ENCODE results near the gene BTLA. TPM values are rescaled to one million over a fixed set of nuclear protein-coding genes. Genes with fewer than 3 reads are reported as not detected.

BTLA gene
- total and polyA plus RNA-seq, 4 donors: 0.30 to 2.0 (median 0.56) TPM

DNA sequence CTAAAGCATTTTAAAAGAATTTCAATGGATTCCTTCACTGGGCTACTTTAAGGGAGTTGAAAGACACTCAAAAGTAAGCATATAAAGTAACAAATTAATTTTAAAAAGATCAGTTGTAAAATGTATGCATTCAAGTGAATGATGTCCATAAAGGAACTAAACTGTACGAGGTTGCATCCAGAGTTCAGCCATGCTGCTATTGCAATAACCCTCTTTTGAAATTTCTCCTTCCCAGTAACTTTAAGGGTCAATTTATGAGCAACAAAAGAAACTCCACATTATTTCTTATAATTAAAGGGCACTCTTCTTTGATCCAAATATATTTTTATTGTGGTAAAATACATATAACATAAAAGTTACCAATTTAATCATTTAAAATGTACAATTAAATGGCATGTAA, 22.9 kb downstream of the BTLA start:
- H3K27me3 ChIP-seq (ENCODE audit: control insufficient read depth in 3 of 3, insufficient read depth in 3 of 3, low read length in 2 of 3): no peaks in the 10 kb centered on the region
- H3K36me3 ChIP-seq (ENCODE audit: control insufficient read depth in 4 of 4, insufficient read depth in 4 of 4, low read length in 4 of 4): no peaks in the 10 kb centered on the region
- H3K9ac ChIP-seq (ENCODE audit: insufficient read depth in 1 of 2, low read length in 2 of 2): no peak overlapping the region
- TF ChIP-seq, protein P1, sequence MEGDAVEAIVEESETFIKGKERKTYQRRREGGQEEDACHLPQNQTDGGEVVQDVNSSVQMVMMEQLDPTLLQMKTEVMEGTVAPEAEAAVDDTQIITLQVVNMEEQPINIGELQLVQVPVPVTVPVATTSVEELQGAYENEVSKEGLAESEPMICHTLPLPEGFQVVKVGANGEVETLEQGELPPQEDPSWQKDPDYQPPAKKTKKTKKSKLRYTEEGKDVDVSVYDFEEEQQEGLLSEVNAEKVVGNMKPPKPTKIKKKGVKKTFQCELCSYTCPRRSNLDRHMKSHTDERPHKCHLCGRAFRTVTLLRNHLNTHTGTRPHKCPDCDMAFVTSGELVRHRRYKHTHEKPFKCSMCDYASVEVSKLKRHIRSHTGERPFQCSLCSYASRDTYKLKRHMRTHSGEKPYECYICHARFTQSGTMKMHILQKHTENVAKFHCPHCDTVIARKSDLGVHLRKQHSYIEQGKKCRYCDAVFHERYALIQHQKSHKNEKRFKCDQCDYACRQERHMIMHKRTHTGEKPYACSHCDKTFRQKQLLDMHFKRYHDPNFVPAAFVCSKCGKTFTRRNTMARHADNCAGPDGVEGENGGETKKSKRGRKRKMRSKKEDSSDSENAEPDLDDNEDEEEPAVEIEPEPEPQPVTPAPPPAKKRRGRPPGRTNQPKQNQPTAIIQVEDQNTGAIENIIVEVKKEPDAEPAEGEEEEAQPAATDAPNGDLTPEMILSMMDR (IDR thresholded peaks at IDR 0.05; ENCODE audit: control extremely low read depth, extremely low read depth): no peak
- no peak for ATAC-seq (ENCODE audit: insufficient read depth, low FRiP score)
- peaks cover 0 to 15% (median 1%) of the 10 kb centered on the region in 5 donors for H3K4me1 ChIP-seq (ENCODE audit: control insufficient read depth in 5 of 5, insufficient read depth in 5 of 5, low read length in 5 of 5)
- WGBS, 2 donors: 49 to 77% methylated on average over 1 of the region's 1 CpG
- DNase-seq: no peak
- no peak overlapping the region for H3K4me3 ChIP-seq
- no peak overlapping the region for H3K27ac ChIP-seq (ENCODE audit: low read depth in 1 of 2, low read length in 1 of 2)
- peaks cover 0 to 3% (median 0%) of the 10 kb centered on the region in 4 donors for H3K9me3 ChIP-seq (ENCODE audit: control insufficient read depth in 4 of 4, insufficient read depth in 3 of 4, low read length in 3 of 4)

DNA sequence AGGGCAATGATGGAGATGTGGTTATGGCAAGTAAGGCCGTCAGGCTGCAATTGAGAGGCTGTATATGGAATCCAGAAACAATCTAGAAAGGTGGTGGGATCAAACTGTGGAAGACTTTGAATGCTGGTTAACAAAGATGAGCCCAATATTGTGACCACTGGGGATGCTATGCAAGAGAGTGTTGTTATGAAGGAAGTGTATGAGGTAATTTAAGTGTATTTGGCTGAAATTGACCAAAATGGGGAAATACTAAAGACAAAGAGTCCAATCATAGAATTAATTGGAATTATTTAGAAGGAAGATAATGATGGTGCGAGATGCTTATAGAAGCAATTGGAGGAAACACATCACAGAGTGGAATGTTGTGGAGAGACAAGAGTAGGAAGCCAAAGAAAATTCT, 24.5 kb downstream of the BTLA start:
- WGBS, 2 donors: 66 to 85% methylated on average over 2 of the region's 2 CpGs
- Histone ChIP-seq H3K27me3 (ENCODE audit: control insufficient read depth in 3 of 3, insufficient read depth in 3 of 3, low read length in 2 of 3) (no peaks in the 10 kb centered on the region), H3K9ac (ENCODE audit: insufficient read depth in 1 of 2, low read length in 2 of 2) (no peak overlapping the region), H3K9me3 (ENCODE audit: control insufficient read depth in 4 of 4, insufficient read depth in 3 of 4, low read length in 3 of 4) (peaks cover 0 to 3% (median 0%) of the 10 kb centered on the region in 4 donors), H3K4me3 (no peak overlapping the region), H3K36me3 (ENCODE audit: control insufficient read depth in 4 of 4, insufficient read depth in 4 of 4, low read length in 4 of 4) (no peaks in the 10 kb centered on the region), H3K27ac (ENCODE audit: low read depth in 1 of 2, low read length in 1 of 2) (no peak overlapping the region), H3K4me1 (ENCODE audit: control insufficient read depth in 5 of 5, insufficient read depth in 5 of 5, low read length in 5 of 5) (peaks cover 0 to 20% (median 1%) of the 10 kb centered on the region in 5 donors)
- ATAC-seq (ENCODE audit: insufficient read depth, low FRiP score) (no peak), DNase-seq (no peak)
- TF ChIP-seq, protein P1 (IDR thresholded peaks at IDR 0.05; ENCODE audit: control extremely low read depth, extremely low read depth): no peak

DNA sequence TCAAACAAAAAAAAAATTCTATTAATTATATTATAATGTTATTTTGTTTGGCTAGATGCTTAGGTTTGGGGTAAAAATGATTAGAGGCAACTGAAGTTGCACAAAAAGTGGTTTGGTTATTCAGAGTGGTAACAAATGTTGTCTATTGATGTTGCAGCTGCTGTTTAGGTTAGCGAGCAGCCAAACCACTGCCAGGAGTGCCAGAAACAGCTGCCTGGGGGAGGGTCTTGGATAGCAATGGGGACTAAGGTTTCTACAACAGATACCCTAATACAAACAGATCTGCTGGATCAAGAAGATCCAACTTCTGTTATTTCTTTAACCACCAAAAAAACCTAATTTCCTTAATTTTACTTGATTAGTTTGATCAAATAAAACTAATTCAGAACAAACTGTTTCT, 26.6 kb downstream of the BTLA start:
- TF ChIP-seq, protein P1 (IDR thresholded peaks at IDR 0.05; ENCODE audit: control extremely low read depth, extremely low read depth): no peak
- no peak overlapping the region for H3K27ac ChIP-seq (ENCODE audit: low read depth in 1 of 2, low read length in 1 of 2)
- H3K27me3 ChIP-seq (ENCODE audit: control insufficient read depth in 3 of 3, insufficient read depth in 3 of 3, low read length in 2 of 3): no peaks in the 10 kb centered on the region
- H3K9ac ChIP-seq (ENCODE audit: insufficient read depth in 1 of 2, low read length in 2 of 2): no peak overlapping the region
- H3K36me3 ChIP-seq (ENCODE audit: control insufficient read depth in 4 of 4, insufficient read depth in 4 of 4, low read length in 4 of 4): no peaks in the 10 kb centered on the region
- WGBS, 2 donors: 67 to 73% methylated on average over 1 of the region's 1 CpG
- H3K9me3 ChIP-seq (ENCODE audit: control insufficient read depth in 4 of 4, insufficient read depth in 3 of 4, low read length in 3 of 4): peaks cover 0 to 3% (median 0%) of the 10 kb centered on the region in 4 donors
- peak in 1 of 3 donors; percentile 29 for DNase-seq
- peaks cover 0 to 20% (median 1%) of the 10 kb centered on the region in 5 donors for H3K4me1 ChIP-seq (ENCODE audit: control insufficient read depth in 5 of 5, insufficient read depth in 5 of 5, low read length in 5 of 5)
- no peak overlapping the region for H3K4me3 ChIP-seq
- no peak for ATAC-seq (ENCODE audit: insufficient read depth, low FRiP score)

All from lung (tissue), 12 donors.